Panc1 (cell line): ENCODE measurements around the gene ZNF593. TPM values are rescaled to one million over a fixed set of nuclear protein-coding genes. Genes with fewer than 3 reads are reported as not detected.
A peak's percentile ranks its signal among the peaks of the same experiment; 100 is the strongest.

Experiments used
- ATAC-seq: fragments of 200-7000 bp; cut with Tn5 transposase; 2 replicates; pipeline ENCODE4 v1.9.1; 2020; ENCODE audit warnings: mild to moderate bottlenecking, moderate library complexity
- Bru-seq: library from RNA; stranded (reverse); fragments of 400-500 nt; gene quantifications from one replicate; lab custom pipeline; 2021; lab: Mats Ljungman, UMichigan
- BruChase-seq, 2 experiments: library from RNA; stranded (reverse); fragments of 400-500 nt; gene quantifications; one replicate each; lab custom pipeline; 2021; lab: Mats Ljungman, UMichigan
- BruUV-seq: library from RNA; stranded (reverse); fragments of 400-500 nt; replicated peaks from 2 replicates; lab custom pipeline; 2021; lab: Mats Ljungman, UMichigan
- CTCF ChIA-PET: fragments of 300-600 bp; sonication (Branson Sonifier 250); formaldehyde crosslinking; loops from one replicate; lab custom pipeline; 2022; ENCODE audit warnings: antibody characterized with exemption; lab: Charles Lee
- POLR2A ChIA-PET: fragments of 300-600 bp; sonication (Branson Sonifier 250); formaldehyde crosslinking; loops from one replicate; lab custom pipeline; 2022; ENCODE audit warnings: antibody characterized with exemption; lab: Charles Lee
- DNase-seq: peaks from one replicate; pipeline ENCODE4 v3.0.0-alpha.2; 2010; ENCODE audit warnings: low read depth, low spot score
- H3K27ac ChIP-seq: 2 replicates; pipeline ENCODE4 v1.5.1; 2011; ENCODE audit warnings: mild to moderate bottlenecking, low read length, inconsistent platforms
- H3K27me3 ChIP-seq: fragments of 200-500 bp; sonication (Bioruptor generic); 2 replicates; pipeline ENCODE4 v1.6.0; 2014; ENCODE audit warnings: low read length, inconsistent platforms; ENCODE audit not compliant: control insufficient read depth, insufficient read depth
- H3K36me3 ChIP-seq: fragments of 200-500 bp; sonication (Bioruptor generic); 2 replicates; pipeline ENCODE4 v1.5.1; 2014; ENCODE audit warnings: inconsistent platforms, mild to moderate bottlenecking, low read length, moderate library complexity; ENCODE audit not compliant: control insufficient read depth, insufficient read depth
- H3K4me1 ChIP-seq: 2 replicates; pipeline ENCODE4 v1.5.1; 2011; ENCODE audit warnings: inconsistent platforms, mild to moderate bottlenecking, low read length, moderate library complexity; ENCODE audit not compliant: control insufficient read depth, insufficient read depth
- H3K4me3 ChIP-seq, 2 experiments: 2 replicates each; pipeline ENCODE4 v1.5.1; 2011 to 2012; ENCODE audit warnings: low read depth in 2 of 2, low read length in 2 of 2, mild to moderate bottlenecking in 2 of 2, inconsistent platforms in 1 of 2, moderate library complexity in 1 of 2
- H3K9me3 ChIP-seq: fragments of 200-500 bp; sonication (Bioruptor generic); 2 replicates; pipeline ENCODE4 v1.5.1; 2014; ENCODE audit warnings: low read depth, mild to moderate bottlenecking, inconsistent platforms, low read length, moderate library complexity; ENCODE audit not compliant: control insufficient read depth, insufficient read depth
- CTCF ChIP-seq: fragments of 450-650 bp; IDR thresholded peaks from 2 replicates; pipeline ENCODE4 v1.5.1; 2017; ENCODE audit warnings: mild to moderate bottlenecking
- POLR2AphosphoS5 ChIP-seq: IDR thresholded peaks from 2 replicates; pipeline ENCODE4 v1.6.1; 2012; ENCODE audit warnings: mild to moderate bottlenecking, low read depth, low read length, moderate library complexity
- REST ChIP-seq, 2 experiments: IDR thresholded peaks; 2 replicates each; pipeline ENCODE4 v1.6.1; 2011 to 2012; ENCODE audit warnings: low read depth in 2 of 2, control low read depth in 1 of 2, low read length in 1 of 2, mild to moderate bottlenecking in 1 of 2, moderate library complexity in 1 of 2; ENCODE audit not compliant: insufficient read depth in 1 of 2
- SIN3A ChIP-seq: IDR thresholded peaks from 2 replicates; pipeline ENCODE4 v1.6.1; 2012; ENCODE audit warnings: low read depth, mild to moderate bottlenecking, low read length, moderate library complexity, borderline replicate concordance; ENCODE audit not compliant: insufficient read depth
- TCF7L2 ChIP-seq: IDR thresholded peaks from 2 replicates; pipeline ENCODE4 v1.6.1; 2011; ENCODE audit warnings: mild to moderate bottlenecking, low read depth, low read length, inconsistent platforms
- in situ Hi-C: cut with HindIII; loops from 2 replicates; pipeline ENCODE4 v1.10.0; 2016; ENCODE audit warnings: low sequenced_read_pairs, low pct_unique_long_range_greater_than_20kb
- intact Hi-C: fragments of 100-400 bp; cut with micrococcal nuclease; formaldehyde crosslinking; loops from one replicate; pipeline ENCODE4 v1.10.0; 2022; ENCODE audit not compliant: unreplicated experiment
- long read RNA-seq: library from polyadenylated mRNA; unstranded; transcript quantifications from one replicate; pipeline ENCODE4 v2.0.0, GENCODE V29; 2021; ENCODE audit not compliant: unreplicated experiment
- polyA plus RNA-seq: library from polyadenylated mRNA; unstranded; fragments of >200 nt; gene quantifications from one replicate; pipeline ENCODE4 v1.2.1, GENCODE V29; 2012; ENCODE audit warnings: missing spikeins; ENCODE audit not compliant: insufficient read length
- total RNA-seq: library from RNA; stranded (reverse); gene quantifications from one replicate; pipeline ENCODE4 v1.2.1, GENCODE V29; 2021; ENCODE audit not compliant: unreplicated experiment

Gene ZNF593
- total RNA-seq = 108 TPM
- polyA plus RNA-seq = 150 TPM
- percentile 77 among the genes with signal in this experiment for Bru-seq, nascent RNA
- percentile 82 among the genes with signal in this experiment for BruChase-seq, experiment 1, labeled RNA remaining after a 2-hour chase
- percentile 91 among the genes with signal in this experiment for BruChase-seq, experiment 2, labeled RNA remaining after a 6-hour chase
- long read RNA-seq, transcript ZNF593-202 (3 exons, 675 nt) = major isoform, 62 of 70 reads
- long read RNA-seq, partial matches to known transcripts = 0 of 70 reads
- long read RNA-seq, other reads (novel, unspliced or antisense) = 8 of 70 reads

GRCh38 chr1:26169669-26170471, at the start of gene ZNF593:
Gene ZNF593, plus strand, starts transcription at chr1:26169908. Its CDS starts 76 bp downstream, at chr1:26169984.
- peak; percentile 61 for DNase-seq
- TSS peak; percentile 99 for BruUV-seq
- ATAC-seq = peak; percentile 97
- peak; percentile 57; the same call in 1 of the 2 replicates for TF ChIP-seq TCF7L2
- TF ChIP-seq CTCF = peak; percentile 98
- TF ChIP-seq POLR2AphosphoS5 = peak; percentile 90
- TF ChIP-seq SIN3A = peak; percentile 94; the same call in 1 of the 2 replicates
- no peak for TF ChIP-seq REST (IDR thresholded peaks at IDR 0.05; ENCODE audit: insufficient read depth in 1 of 2, low read depth in 2 of 2, low read length in 1 of 2)
- H3K9me3 ChIP-seq = no peaks in the 10 kb centered on the region
- CTCF ChIA-PET = interaction anchor here (0.5 to 1.8 kb wide), 7 partner anchors 8 to 1196 kb away, joined by 3 to 10 read pairs (median 3); partner anchors contain the start of gene CEP85
- POLR2A ChIA-PET = interaction anchor here (0.8 kb wide), 1 partner anchor 14 kb away, joined by 3 read pairs; no protein-coding TSS in a partner anchor
- peak within 1 kb of the TSS; percentile 87 to 95 for H3K4me3 ChIP-seq
- H3K27me3 ChIP-seq = no peaks in the 10 kb centered on the region
- peak within 1 kb of the TSS; percentile 93 for H3K27ac ChIP-seq
- intact Hi-C loops = no loop called here
- H3K36me3 ChIP-seq = no peaks in the 10 kb centered on the region; the same call in 1 of the 2 replicates
- in situ Hi-C loops = no loop called here
- H3K4me1 ChIP-seq = peaks cover 17% of the 10 kb centered on the region

- peak overlapping the region; percentile 79 for H3K27ac ChIP-seq
- POLR2A ChIA-PET = interaction anchor here (0.6 kb wide), 3 partner anchors 9 to 253 kb away, joined by 3 to 9 read pairs (median 6); no protein-coding TSS in a partner anchor
- DNase-seq = no peak
Measured at GRCh38 chr1:26121854-26122773, 47.6 kb upstream of the ZNF593 start.

More at GRCh38 chr1:26121854-26122773, 47.6 kb upstream of the ZNF593 start:
- Histone ChIP-seq H3K27me3 (no peaks in the 10 kb centered on the region), H3K4me1 (peaks cover 33% of the 10 kb centered on the region), H3K36me3 (no peaks in the 10 kb centered on the region), H3K9me3 (no peaks in the 10 kb centered on the region), H3K4me3 (no peak overlapping the region)
- no peak for TF ChIP-seq POLR2AphosphoS5
- TF ChIP-seq REST (IDR thresholded peaks at IDR 0.05; ENCODE audit: insufficient read depth in 1 of 2, low read depth in 2 of 2, low read length in 1 of 2) = no peak
- no peak for TF ChIP-seq TCF7L2
- TF ChIP-seq SIN3A = no peak
- TF ChIP-seq CTCF = no peak
- ATAC-seq = peak; percentile 43; the same call in 1 of the 2 replicates
- in situ Hi-C loops = no loop called here
- intact Hi-C loops = no loop called here
- CTCF ChIA-PET = interaction anchor here (0.6 to 1.6 kb wide), 2 partner anchors 8 to 20 kb away, joined by 3 to 6 read pairs; no protein-coding TSS in a partner anchor
- BruUV-seq = no TSS peak
